Placental epithelial cell (primary cell): ENCODE results near the gene OR52E2. TPM values are rescaled to one million over a fixed set of nuclear protein-coding genes. Genes with fewer than 3 reads are reported as not detected.

ENCODE experiments used
- total RNA-seq: library from RNA; depleted of rRNA; stranded (reverse); fragments of >200 nt; gene quantifications from 2 replicates; pipeline ENCODE4 v1.2.3, GENCODE V29; 2012

Gene OR52E2
- total RNA-seq: not detected in 2 replicates

GRCh38 chr11:5059391-5059790 is at the start of gene OR52E2:
OR52E2 (minus strand) TSS chr11:5059627; CDS start chr11:5059627, 0 bp downstream.

GRCh38 chr11:5069272-5069671 is 9.8 kb upstream of the OR52E2 start, which contains the start of gene OR52E1:
OR52E1 (plus strand) TSS chr11:5069572.

GRCh38 chr11:5046226-5046625 is 13.2 kb downstream of the OR52E2 start, which contains the start of gene OR52J3:
OR52J3 (plus strand) TSS chr11:5046526; CDS start chr11:5046526, 0 bp downstream.

Other genes with a start within 250 kb of the OR52E2 start
- not detected in 2 replicates for gene OR51F2, start 238.3 kb downstream of the OR52E2 start, total RNA-seq
- not detected in 2 replicates for gene OR51S1, start 210.4 kb downstream of the OR52E2 start, total RNA-seq
- gene OR51T1, start 177.7 kb downstream of the OR52E2 start, total RNA-seq: not detected in 2 replicates
- gene OR51A7, start 155.8 kb downstream of the OR52E2 start, total RNA-seq: not detected in 2 replicates
- not detected in 2 replicates for gene OR51G2, start 140.3 kb downstream of the OR52E2 start, total RNA-seq
- gene OR51G1, start 135.3 kb downstream of the OR52E2 start, total RNA-seq: not detected in 2 replicates
- not detected in 2 replicates for gene OR51A4, start 112.0 kb downstream of the OR52E2 start, total RNA-seq
- gene OR51A2, start 103.9 kb downstream of the OR52E2 start, total RNA-seq: not detected in 2 replicates
- not detected in 2 replicates for gene OR51L1, start 64.8 kb downstream of the OR52E2 start, total RNA-seq
- gene OR52J3, start 13.1 kb downstream of the OR52E2 start, total RNA-seq: not detected in 2 replicates
- gene OR52E1, start 9.9 kb upstream of the OR52E2 start, total RNA-seq: not detected in 2 replicates
- not detected in 2 replicates for gene OR52A5, start 78.7 kb upstream of the OR52E2 start, total RNA-seq
- gene OR52A1, start 95.1 kb upstream of the OR52E2 start, total RNA-seq: not detected in 2 replicates
- not detected in 2 replicates for gene OR51V1, start 141.1 kb upstream of the OR52E2 start, total RNA-seq
- gene HBB, start 167.4 kb upstream of the OR52E2 start, total RNA-seq: not detected in 2 replicates
- not detected in 2 replicates for gene HBD, start 174.9 kb upstream of the OR52E2 start, total RNA-seq
- not detected in 2 replicates for gene HBG1, start 190.2 kb upstream of the OR52E2 start, total RNA-seq
- gene HBG2, start 195.2 kb upstream of the OR52E2 start, total RNA-seq: not detected in 2 replicates
- 0.39 TPM in 1 of 2 replicates, not detected in the other for gene HBE1, start 210.3 kb upstream of the OR52E2 start, total RNA-seq
- gene OR51B4, start 242.3 kb upstream of the OR52E2 start, total RNA-seq: not detected in 2 replicates